Activated B cell treated with CpG ODN at 0.5 μM for 24 hours (primary cell): ENCODE data around the gene CAAP1. TPM values are rescaled to one million over a fixed set of nuclear protein-coding genes. Genes with fewer than 3 reads are reported as not detected.

Experiments
- ATAC-seq: fragments of 200-7000 bp; cut with Tn5 transposase; one replicate; pipeline ENCODE4 v1.10.0; 2021; ENCODE audit warnings: low read depth, mild to moderate bottlenecking, moderate library complexity
- CTCF ChIA-PET: fragments of 350-600 bp; sonication (Branson Sonifier 250); formaldehyde crosslinking; loops from one replicate; lab custom pipeline; 2021; ENCODE audit warnings: antibody characterized with exemption; lab: Charles Lee
- POLR2A ChIA-PET: fragments of 350-600 bp; sonication (Branson Sonifier 250); formaldehyde crosslinking; loops from one replicate; lab custom pipeline; 2021; ENCODE audit warnings: antibody characterized with exemption; lab: Charles Lee
- DNase-seq: peaks from one replicate; pipeline ENCODE4 v3.0.0; 2022
- H3K27ac Mint-ChIP-seq: one replicate; pipeline ENCODE4 v1.8.0; 2020; ENCODE audit warnings: mixed read lengths
- H3K27me3 Mint-ChIP-seq: one replicate; pipeline ENCODE4 v1.8.0; 2021; ENCODE audit warnings: mixed read lengths
- H3K36me3 Mint-ChIP-seq: one replicate; pipeline ENCODE4 v1.8.0; 2021; ENCODE audit warnings: low read depth, mixed read lengths
- H3K4me1 Mint-ChIP-seq: one replicate; pipeline ENCODE4 v1.8.0; 2021; ENCODE audit warnings: mixed read lengths
- H3K4me3 Mint-ChIP-seq: one replicate; pipeline ENCODE4 v1.8.0; 2020; ENCODE audit warnings: mild to moderate bottlenecking, mixed read lengths
- H3K9me3 Mint-ChIP-seq: one replicate; pipeline ENCODE4 v1.8.0; 2020; ENCODE audit warnings: mixed read lengths
- CTCF ChIP-seq: fragments of 200-600 bp; IDR thresholded peaks from one replicate; pipeline ENCODE4 v1.8.0; 2022; ENCODE audit warnings: antibody characterized with exemption, mild to moderate bottlenecking
- intact Hi-C: fragments of 100-400 bp; cut with micrococcal nuclease; formaldehyde crosslinking; loops from one replicate; pipeline ENCODE4 v1.15.1; 2024
- total RNA-seq: library from RNA; stranded (reverse); gene quantifications from 2 replicates; pipeline ENCODE4 v1.2.3, GENCODE V29; 2022

Gene CAAP1
- total RNA-seq, 1 donor from 2014 or later: 16.6 TPM

- Mint-ChIP-seq H3K9me3 (no peaks in the 10 kb centered on the region), H3K36me3 (peaks cover 45% of the 10 kb centered on the region), H3K4me3 (no peak overlapping the region), H3K27ac (no peak overlapping the region), H3K27me3 (no peaks in the 10 kb centered on the region), H3K4me1 (no peaks in the 10 kb centered on the region)
- intact Hi-C loops: no loop called here
- POLR2A ChIA-PET: no interaction called here
- DNase-seq (no peak), ATAC-seq (no peak)
- CTCF ChIA-PET: no interaction called here
- TF ChIP-seq CTCF: no peak
Observed at GRCh38 chr9:26904671-26905070, 12.1 kb upstream of the CAAP1 start.

- Mint-ChIP-seq H3K36me3 (peaks cover 41% of the 10 kb centered on the region), H3K4me3 (no peak overlapping the region), H3K27me3 (no peaks in the 10 kb centered on the region), H3K27ac (no peak overlapping the region), H3K9me3 (no peaks in the 10 kb centered on the region), H3K4me1 (no peaks in the 10 kb centered on the region)
- POLR2A ChIA-PET: no interaction called here
- ATAC-seq: no peak
- CTCF ChIA-PET: no interaction called here
- no peak for DNase-seq
- TF ChIP-seq CTCF: no peak
- intact Hi-C loops: no loop called here
Observed at GRCh38 chr9:26904070-26904469, 11.5 kb upstream of the CAAP1 start.

- CTCF ChIA-PET: no interaction called here
- H3K4me1 Mint-ChIP-seq: peaks cover 41% of the 10 kb centered on the region
- TF ChIP-seq CTCF: no peak
- DNase-seq (no peak), ATAC-seq (no peak)
- POLR2A ChIA-PET: interaction anchor here (0.7 to 3.9 kb wide), 4 partner anchors 9 to 63 kb away, joined by 3 to 32 read pairs (median 13); partner anchors contain the start of genes IFT74 and PLAA
- intact Hi-C loops: loop anchor here (2.0 to 10.0 kb wide), 3 partner anchors 62 to 680 kb away; partner anchors contain the start of gene C9orf72
- H3K27me3 Mint-ChIP-seq: no peaks in the 10 kb centered on the region
- peak overlapping the region; percentile 98 for H3K27ac Mint-ChIP-seq
- H3K4me3 Mint-ChIP-seq: peak overlapping the region; percentile 100
- H3K9me3 Mint-ChIP-seq: peaks cover 4% of the 10 kb centered on the region
- H3K36me3 Mint-ChIP-seq: peaks cover 6% of the 10 kb centered on the region
Observed at GRCh38 chr9:26893030-26893676, 551 bp upstream of the CAAP1 start.

- DNase-seq (no peak), ATAC-seq (no peak)
- CTCF ChIA-PET: interaction anchor here (0.7 kb wide), 1 partner anchor 63 kb away, joined by 3 read pairs; no protein-coding TSS in a partner anchor
- TF ChIP-seq CTCF: no peak
- H3K4me1 Mint-ChIP-seq: peaks cover 44% of the 10 kb centered on the region
- H3K27ac Mint-ChIP-seq: peak overlapping the region; percentile 98
- intact Hi-C loops: loop anchor here (1.0 to 10.0 kb wide), 4 partner anchors 56 to 681 kb away; partner anchors contain the start of genes C9orf72 and PLAA
- POLR2A ChIA-PET: interaction anchor here (0.8 to 3.9 kb wide), 4 partner anchors 13 to 64 kb away, joined by 3 to 32 read pairs (median 13); partner anchors contain the start of genes IFT74 and PLAA
- H3K9me3 Mint-ChIP-seq: peaks cover 4% of the 10 kb centered on the region
- peaks cover 9% of the 10 kb centered on the region for H3K36me3 Mint-ChIP-seq
- H3K4me3 Mint-ChIP-seq: peak overlapping the region; percentile 100
- H3K27me3 Mint-ChIP-seq: no peaks in the 10 kb centered on the region
Observed at GRCh38 chr9:26891726-26892125, 876 bp downstream of the CAAP1 start.

- ChIA-PET CTCF (no interaction called here), POLR2A (no interaction called here)
- Mint-ChIP-seq H3K4me3 (no peak overlapping the region), H3K27me3 (no peaks in the 10 kb centered on the region), H3K36me3 (peaks cover 28% of the 10 kb centered on the region), H3K27ac (no peak overlapping the region), H3K4me1 (peaks cover 43% of the 10 kb centered on the region), H3K9me3 (no peaks in the 10 kb centered on the region)
- no peak for ATAC-seq
- no peak for TF ChIP-seq CTCF
- no peak for DNase-seq
- intact Hi-C loops: no loop called here
Observed at GRCh38 chr9:26888271-26888670, 4.3 kb downstream of the CAAP1 start.
